ENCODE data around the gene TPP2.
A peak's percentile ranks its signal among the peaks of the same experiment; 100 is the strongest.

TPP2 gene

DNA sequence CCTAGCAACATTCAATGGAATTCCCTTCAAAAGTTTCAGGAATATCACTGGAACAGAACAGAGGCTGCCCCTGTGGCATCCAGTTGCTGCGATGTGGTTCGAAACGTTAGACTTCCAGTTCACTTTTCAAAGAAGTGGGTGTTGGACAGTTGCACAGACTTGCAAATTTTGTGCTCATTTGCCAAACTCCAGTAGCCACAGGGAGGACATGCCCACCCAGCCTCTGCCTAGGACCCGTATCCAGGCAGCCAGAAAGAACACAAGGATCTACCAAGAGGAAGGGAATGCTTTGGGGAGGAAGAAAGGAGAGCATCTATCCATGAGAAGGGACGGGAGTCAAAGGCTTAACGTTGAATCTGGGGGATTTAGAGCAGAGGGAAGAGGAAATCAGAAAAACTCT is 98.2 kb downstream of the TPP2 start, which contains the start of gene METTL21C:
Gene METTL21C, minus strand, starts transcription at position 108 of the 400 bp plus-strand sequence. CDS start 546 bp downstream, outside the sequence.
- DNase-seq (ENCODE audit: low read depth), result no peak

DNA sequence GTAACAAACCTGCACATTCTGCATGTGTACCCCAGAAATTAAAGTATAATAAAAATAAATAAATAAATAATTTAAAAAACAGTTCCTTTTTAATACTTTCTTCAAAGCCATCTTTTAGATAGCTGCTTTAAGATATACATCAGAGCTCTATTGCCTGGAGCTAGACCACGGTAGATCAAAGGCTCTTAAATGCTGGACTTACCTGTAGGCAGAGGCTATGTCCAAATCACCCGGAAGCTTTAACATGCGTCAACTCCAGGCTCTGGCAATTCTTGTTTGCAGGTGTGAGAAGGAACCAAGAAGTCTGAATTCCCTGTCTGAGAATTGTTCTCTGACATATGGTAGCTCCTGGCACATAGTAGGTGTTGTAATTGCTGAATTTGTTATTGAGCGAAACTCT is 99.7 kb downstream of the TPP2 start:
- no peak for DNase-seq (ENCODE audit: low read depth)

DNA sequence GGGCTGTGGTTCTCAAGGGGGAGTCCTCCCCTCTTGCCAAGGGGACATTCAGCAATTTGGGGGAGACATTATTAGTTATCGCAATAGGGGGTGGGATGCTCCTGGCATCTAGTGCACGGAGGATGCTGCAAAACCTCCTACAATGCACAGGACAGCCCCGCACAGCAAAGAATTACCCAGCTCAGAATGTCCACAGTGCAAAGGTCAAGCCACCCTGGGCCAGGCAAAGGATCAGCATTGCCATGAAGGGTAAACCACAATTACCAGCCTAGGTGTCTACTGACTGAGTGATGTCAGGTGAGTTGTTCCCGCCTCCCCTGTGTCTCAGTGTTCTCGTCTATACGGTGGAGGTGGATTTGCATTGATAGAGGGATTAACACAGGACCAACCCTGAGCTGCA is 100.5 kb downstream of the TPP2 start:
- DNase-seq (ENCODE audit: low read depth), result no peak

DNA sequence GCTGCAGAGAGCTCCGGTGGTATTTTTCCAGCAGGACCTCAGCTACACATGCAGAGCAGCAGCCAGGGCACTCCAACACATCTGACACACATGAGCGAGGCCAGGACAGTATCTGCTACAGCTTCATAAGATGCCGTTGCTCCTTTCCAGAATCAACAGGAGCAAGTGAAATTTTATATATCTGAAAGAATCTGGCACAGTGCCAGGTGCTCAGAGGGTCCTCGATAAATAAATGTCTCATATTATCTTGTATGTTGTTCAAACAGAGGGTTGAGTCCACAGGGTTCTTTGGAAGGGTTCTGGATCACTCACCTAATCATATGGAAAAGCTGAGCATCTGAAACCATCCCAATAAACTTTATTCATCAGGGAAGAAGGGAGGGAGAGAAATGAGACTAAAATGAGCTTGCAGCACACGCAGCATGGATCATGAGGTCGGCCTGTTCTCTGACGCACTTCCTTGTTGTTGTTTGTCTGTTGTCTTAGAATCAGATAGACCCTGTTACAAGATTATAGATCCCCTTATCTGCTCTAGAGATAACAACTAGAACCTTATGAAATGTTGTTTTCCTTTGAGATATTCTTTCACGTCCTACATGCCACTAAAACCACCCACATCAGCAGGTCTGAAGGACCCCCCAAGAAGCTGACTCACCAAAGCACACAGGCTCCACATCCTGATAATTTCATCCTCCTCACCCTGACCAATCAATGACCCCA is 101.3 kb downstream of the TPP2 start:
- no peak for DNase-seq (ENCODE audit: low read depth)

DNA sequence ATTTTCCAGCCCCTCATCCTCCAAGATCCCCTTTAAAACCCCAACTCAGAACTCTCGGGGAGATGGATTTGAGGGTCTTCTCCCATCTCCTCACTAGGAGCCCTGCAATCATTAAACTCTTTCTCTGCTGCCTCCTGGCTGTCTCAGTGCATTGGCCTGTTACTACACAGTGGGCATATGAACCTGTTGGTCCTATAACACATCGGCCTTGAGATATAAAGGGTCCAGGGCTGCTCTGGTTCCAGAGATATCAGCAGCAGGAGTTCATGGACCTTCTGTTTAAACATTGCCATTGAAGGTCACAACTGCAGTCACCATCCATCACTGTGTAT is 101.8 kb downstream of the TPP2 start:
- DNase-seq (ENCODE audit: low read depth), result no peak

DNA sequence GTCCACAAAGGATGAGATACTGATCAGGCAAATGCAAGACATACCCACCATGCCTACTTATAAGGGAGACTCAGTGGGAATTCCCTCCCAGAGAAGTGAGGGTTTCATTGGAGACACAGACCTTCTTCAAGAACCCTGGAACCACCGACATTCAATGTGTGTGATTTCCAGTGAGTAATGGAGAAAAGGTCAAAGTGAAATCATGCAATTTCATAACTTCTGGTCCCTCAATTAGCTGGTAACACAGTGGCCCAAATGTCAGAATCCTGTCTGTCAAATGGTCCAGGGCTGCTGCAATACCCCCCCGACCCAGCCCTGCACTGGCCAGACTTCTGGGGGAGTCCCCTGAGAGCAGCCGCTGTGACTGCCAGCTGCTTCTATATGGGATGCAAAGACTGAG is 102.7 kb downstream of the TPP2 start:
- DNase-seq (ENCODE audit: low read depth), result no peak

DNA sequence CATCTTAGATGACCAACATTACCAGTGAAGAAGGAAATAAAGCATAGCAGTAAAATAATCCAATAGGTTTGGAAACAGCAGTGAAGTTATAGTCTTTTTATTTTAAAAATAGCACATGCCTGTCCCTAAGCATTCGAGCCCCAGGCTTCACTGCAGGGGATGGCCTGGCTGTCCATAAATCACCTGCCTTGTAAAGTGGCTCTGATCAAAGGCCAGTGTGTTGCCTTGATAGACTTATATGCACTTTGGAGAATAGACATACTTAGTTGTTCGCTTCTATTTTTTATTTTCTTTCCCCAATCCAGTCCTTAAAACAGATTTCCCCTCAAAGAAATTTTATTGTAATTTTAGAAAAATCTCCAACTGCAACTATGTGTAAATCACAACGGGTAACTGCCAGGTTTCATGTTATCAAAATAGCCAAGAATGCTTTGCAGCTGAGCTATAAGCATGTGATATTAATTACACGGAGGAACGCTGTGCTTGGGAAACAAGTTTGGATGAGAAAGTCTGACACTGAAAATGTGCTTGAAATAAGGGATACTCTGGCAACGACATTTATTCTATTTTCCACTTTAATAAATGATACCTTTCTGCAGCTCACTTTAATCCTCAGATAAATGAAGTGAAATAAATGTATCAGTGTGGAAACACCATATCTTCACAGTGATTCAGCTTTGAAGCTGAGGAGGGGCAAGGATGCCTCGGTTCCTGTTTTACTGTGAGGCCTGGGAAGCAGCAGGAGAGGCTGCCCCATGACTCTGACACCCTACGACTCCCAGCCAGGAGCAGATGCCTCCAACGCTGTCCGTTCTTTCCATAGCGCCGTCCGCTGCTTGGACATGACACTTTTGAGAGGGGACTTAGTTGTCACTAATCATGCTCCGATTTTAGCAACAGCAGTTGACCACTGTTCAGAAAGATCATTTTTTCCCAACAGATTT is 103.6 kb downstream of the TPP2 start:
- no peak for DNase-seq (ENCODE audit: low read depth)

DNA sequence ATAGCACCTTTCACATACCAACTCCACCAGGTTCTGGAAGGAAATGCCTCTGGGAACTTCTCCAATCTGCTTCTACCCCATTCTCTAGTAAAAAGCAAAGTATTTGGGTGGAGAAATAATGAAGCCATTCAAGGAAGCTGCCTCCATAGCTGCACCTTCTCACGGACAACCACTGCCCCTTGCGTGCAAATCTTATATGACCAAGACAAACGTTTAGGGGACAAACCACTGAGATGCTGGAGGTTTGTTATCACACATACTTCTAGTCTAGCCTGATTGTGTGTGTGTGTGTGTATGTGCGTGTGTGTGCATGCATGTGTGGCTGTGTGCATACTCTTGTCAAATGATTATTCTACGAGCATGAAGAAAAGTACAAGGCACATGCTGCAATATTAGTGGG is 104.5 kb downstream of the TPP2 start:
- no peak for DNase-seq (ENCODE audit: low read depth)

DNA sequence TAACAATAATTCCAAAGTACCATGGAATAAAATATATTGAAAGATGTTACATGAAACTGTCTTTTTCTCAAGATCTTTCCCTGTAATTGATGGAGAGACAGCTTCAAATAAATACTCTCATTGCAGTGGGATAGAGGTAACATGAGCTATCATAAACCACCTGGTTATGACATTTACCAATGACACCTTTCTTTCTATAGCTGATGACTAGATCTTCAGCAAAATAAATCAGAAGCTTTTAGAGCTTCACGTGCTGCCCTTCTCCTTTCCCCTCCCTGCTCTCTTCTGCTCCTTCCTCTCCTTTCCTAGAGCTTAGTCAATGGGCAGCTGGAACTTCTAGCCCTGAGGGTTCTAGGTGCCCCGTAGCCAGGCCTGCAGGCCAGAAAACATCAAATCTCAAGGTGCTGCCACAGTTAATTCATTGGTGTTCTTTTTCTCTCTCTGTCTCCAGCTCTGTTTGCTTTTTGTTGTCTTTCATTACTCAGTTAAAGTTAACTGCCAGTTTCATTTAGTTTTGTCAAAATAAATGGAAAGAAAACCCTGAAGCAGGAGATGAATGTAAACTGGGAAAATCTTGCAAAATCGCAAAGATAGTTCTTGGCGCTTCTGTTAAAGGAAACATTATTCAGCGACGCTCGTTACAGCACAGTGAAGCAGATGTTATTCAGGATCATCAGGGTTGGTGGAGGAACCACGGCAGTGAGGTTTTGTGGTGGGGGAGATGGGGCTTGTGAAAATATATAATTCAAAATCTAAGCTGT is 106.4 kb downstream of the TPP2 start:
- no peak for DNase-seq (ENCODE audit: low read depth)

DNA sequence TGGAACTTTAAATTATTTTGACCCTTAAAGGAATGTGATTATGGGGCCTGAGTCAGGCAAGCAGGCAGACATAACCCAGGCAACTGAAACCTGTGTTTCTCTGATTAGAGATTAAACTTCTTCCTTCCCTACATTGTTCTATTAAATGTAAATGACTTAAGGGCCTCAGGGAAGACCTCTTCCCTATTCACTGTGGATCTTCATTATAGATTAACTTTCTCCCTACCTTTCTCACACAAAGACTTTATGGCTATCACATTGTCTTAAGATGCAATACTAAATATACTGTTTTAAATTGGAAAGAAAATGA is 106.9 kb downstream of the TPP2 start:
- DNase-seq (ENCODE audit: low read depth), result no peak

DNA sequence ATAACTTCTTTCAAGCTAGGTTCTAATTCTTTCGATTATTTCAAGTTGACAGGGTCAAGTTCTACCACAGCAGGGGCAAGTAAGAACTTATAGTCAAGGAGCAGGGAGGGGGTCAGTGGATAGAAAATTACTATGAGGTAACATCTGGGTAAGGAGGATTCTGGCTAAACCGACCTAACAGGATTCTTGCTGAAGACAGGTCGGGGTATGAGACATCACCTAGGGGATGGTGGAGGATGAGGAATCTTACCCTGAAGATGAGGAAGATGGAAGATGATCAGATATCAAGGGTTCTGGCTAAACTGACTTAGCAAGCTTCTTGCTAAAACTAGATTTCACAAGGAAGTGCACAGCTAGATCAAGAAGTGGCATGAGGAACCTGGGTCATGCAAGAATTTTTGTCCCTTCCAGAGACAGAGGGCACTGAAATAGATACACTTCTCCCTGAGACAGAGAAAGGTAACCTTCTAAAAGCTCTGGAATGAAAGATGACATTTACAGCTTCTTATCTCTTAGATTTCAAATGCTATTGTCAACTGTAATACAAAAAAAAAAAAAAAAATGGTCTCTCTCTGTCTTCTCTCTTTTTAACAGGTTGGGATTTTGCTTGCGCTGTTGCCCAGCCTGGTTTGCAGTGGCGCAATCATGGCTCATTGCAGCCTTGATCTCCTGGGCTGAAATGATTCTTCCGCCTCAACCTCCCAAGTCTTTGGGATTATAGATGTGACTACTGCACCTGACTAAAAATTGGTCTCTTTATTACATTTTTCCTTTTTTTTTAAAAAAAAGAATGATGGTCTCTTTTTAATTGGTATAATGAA is 107.7 kb downstream of the TPP2 start:
- no peak for DNase-seq (ENCODE audit: low read depth)

DNA sequence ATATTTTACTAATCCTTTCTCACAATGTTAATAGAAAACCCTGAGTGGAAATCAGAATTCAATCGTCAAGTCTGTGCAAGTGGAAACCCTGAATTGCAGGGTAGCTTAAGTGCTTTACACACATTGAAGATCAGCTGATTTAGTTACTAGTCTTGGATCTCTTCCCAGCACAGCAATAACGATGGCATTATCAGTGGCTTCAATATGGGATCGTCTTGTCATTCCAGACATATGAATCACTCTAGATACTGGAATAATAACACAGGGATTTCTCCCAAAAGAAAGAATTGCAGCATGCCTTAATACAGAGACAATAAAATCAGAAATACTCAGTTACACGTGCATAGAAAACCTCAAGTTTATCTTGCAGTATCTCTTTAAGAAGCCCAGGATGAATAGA is 110.7 kb downstream of the TPP2 start:
- DNase-seq (ENCODE audit: low read depth), result peak; percentile 70

DNA sequence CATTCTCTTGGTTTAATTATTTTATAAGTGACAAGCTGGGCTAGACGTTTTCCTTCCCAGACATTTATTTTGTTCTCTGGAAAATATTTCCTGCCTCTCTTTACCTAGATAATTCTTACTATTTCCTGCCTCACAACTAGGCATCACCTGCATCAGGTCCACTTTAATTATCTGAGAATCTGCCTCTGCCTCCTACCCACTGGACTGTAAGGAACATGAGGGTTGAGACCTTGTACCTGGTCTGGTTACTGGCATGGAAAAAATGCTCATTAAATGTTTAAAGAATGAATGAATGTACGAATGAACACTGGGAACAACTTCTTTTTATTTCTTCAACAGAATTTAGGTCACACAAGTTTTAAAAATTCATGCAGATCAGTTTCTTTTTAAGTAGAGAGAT is 111.4 kb downstream of the TPP2 start:
- no peak for DNase-seq (ENCODE audit: low read depth)

DNA sequence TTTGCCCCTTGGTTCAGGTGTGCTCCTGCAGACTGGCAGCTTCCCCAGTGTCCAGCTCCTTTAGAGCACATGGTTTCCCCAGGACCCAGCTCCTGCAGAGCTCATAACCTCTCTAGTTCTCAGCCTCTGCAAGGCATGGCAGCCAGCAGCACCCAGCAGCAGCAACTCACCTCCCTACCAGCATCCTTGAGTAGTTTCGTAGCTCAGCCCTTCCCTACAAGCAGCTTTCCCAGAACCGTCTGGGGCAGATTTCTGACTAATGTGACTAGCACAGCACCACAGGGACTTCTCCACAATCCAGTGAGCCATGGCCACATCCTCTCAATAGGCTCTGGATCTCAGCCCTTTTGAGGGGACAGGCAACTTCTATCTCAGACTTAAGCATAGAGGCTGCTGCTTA is 112.2 kb downstream of the TPP2 start:
- no peak for DNase-seq (ENCODE audit: low read depth)

DNA sequence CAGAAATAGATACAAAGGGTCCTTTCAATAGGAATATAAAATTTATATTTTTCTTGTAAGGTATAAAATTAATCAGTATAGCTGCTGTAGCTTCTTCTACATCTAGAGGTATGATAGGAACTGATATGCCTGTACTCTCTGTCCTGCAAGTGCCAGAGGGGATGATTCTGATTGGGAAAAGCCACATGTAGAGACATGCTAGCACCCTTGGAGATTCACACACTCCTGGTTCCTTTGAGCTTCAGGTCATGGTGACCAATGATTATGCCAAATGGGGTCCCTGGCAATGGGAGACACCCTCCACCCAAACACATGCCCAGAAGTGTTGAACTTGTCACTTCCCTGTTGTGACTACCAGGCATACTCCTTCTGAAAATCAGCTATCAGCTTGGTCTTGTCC is 112.8 kb downstream of the TPP2 start:
- no peak for DNase-seq (ENCODE audit: low read depth)

DNA sequence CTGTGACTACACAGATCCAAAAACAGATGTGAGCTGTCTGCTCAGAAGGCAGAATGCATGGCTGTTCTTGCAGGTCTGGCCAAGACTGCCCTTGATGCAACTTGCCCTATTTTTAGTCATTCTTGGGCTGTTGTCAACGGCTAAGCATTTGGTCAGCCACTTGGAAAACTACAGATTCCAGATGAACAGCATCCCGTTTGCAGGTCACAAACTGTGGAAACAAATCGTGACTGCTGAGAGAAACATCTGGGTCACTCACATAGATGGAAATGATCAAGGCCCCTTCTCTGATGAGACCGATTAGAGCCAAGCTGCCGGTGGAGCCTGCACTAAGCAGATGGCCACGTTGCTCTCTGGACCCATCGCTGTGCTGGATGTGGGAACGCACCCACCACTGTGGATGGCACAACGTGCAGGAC is 113.5 kb downstream of the TPP2 start:
- DNase-seq (ENCODE audit: low read depth), result no peak

DNA sequence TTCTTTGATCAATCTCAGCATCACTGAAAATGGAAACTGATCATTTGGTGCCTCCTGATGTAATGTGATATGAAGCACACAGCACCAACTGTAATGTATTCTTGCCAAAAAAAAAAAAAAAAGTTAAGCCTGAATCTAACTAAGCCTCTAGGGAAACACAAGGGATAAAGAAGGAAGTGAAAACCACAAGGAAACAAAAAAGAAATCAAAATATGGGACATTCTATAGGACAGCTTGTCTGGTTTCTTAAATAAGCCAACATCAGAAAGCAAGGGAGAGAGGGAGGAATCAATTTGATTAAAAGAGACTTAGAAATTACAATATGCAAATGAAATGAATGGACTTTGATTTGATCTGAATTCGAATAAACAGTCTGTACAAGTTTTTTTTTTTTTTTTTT is 118.7 kb downstream of the TPP2 start:
- no peak for DNase-seq (ENCODE audit: low read depth)

DNA sequence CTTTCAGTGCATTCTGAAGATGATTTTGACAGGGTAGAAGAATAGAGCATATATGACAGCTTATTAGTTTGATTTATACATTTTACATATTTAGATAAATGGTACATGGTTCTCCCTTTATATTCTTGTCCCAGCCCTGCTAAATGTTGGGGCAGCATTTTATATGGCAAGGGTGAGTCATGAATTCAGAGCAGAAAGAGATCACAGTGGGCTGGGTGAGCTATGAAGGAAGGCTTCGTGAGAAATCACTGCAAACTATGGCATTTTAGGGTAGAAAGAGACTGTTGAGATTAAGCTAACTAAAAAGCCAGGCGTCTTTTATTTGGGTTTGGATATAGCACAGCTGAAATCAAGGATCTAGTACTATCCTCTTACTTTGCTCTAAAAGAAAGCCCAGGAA is 122.0 kb downstream of the TPP2 start:
- DNase-seq (ENCODE audit: low read depth), result no peak

DNA sequence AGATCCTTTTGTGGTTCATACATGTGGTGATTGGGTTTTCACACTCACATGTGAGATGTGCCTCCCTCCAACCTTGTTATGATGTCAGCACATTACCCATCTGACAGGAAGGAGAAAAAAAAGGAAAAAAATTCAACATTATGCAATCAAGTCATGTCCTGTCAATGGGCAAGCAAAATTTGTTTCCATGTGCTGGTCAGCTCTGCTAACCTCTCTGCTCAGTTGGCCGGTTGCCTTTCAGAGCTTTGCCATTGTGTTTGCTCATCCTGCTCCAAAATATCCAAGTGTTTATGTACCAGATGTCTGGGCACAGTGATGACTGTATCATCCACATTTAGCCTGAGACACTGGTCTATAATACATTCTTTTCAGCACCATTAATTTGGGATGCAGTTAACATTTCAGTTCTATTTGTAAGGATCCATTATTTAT is 125.0 kb downstream of the TPP2 start:
- no peak for DNase-seq (ENCODE audit: low read depth)

DNA sequence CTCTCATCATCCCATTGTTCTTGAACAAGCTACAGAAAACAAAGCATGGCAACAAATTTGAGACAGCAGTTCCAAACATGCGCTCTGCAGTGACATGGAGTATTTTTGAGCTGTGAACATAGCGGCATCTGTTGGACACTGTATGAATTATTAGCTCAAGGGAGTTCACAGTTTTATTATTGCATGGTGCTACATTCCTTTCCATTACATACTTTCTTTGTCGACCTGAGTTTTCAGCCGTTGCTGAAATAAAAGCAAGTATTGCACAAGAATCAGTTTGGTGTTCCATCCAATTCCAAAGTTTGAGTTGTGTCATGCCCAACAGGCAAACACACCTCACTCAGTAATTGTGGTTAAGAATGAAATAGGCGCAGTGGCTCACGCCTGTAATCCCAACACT is 128.1 kb downstream of the TPP2 start:
- DNase-seq (ENCODE audit: low read depth), result no peak

DNA sequence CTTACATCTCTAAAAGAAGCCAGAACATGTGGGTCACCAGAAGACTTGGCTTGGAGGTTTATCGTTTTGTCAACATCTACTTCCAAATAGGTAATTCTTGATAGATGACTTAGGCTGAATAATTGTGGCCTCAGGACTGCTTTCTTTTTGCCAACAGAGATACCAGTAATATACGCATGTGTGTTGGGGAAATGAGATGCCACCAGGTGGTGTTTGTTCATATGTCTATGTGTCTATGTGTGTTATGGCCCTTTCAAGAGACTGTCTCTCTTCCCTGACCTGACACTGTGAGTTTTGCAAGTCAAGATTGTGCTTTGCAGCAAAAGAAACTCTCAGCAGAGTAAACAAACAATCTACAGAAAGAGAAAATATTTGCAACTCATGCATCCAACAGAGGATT is 129.6 kb downstream of the TPP2 start:
- no peak for DNase-seq (ENCODE audit: low read depth)
